Tibial nerve (tissue), 4 donors: Measurements from ENCODE around the gene WDR48. TPM values are rescaled to one million over a fixed set of nuclear protein-coding genes. Genes with fewer than 3 reads are reported as not detected.

Experiments used
- DNase-seq, 2 donors: peaks; one replicate each; pipeline ENCODE4 v3.0.0-alpha.2; 2019; ENCODE audit warnings: low spot score in 2 of 2
- H3K27ac ChIP-seq, 4 donors: fragments of 200-600 bp; sonication (generic) in 3 of 4; one replicate each; pipeline ENCODE4 v1.5.1; 2017 to 2019; ENCODE audit warnings: mild to moderate bottlenecking in 1 of 4
- H3K27me3 ChIP-seq, 2 donors: fragments of 200-600 bp; sonication (generic) in 1 of 2; one replicate each; pipeline versions ENCODE4 v1.5.1 to v1.6.0; 2017 to 2019
- H3K36me3 ChIP-seq, 3 donors: fragments of 200-600 bp; sonication (generic); one replicate each; pipeline ENCODE4 v1.5.1; 2018 to 2019
- H3K4me1 ChIP-seq, 4 donors: fragments of 200-600 bp; sonication (generic) in 3 of 4; one replicate each; pipeline ENCODE4 v1.5.1; 2017 to 2019
- H3K4me3 ChIP-seq, 4 donors: fragments of 200-600 bp; sonication (generic) in 3 of 4; one replicate each; pipeline ENCODE4 v1.5.1; 2017 to 2019; ENCODE audit warnings: mild to moderate bottlenecking in 1 of 4, moderate library complexity in 1 of 4
- H3K9me3 ChIP-seq, 4 donors: fragments of 200-600 bp; sonication (generic) in 3 of 4; one replicate each; pipeline ENCODE4 v1.5.1; 2017 to 2019
- EP300 ChIP-seq, 2 donors: sonication (generic); formaldehyde crosslinking; IDR thresholded peaks; one replicate each; pipeline ENCODE4 v1.6.1; 2017; ENCODE audit warnings: antibody characterized with exemption in 2 of 2, mild to moderate bottlenecking in 1 of 2
- POLR2A ChIP-seq, 2 donors: fragments of 450-650 bp; IDR thresholded peaks; one replicate each; pipeline ENCODE4 v1.6.1; 2017; ENCODE audit warnings: antibody characterized with exemption in 2 of 2, mild to moderate bottlenecking in 2 of 2, moderate library complexity in 2 of 2
- WGBS, 2 donors: methylation state at CpG; one replicate each; pipeline ENCODE4 v1.1.5; 2018; 5-methylcytosine and 5-hydroxymethylcytosine counted together
- total RNA-seq, 4 donors: library from RNA; depleted of rRNA; stranded (reverse); fragments of >200 nt; gene quantifications; one replicate each; pipeline ENCODE4 v1.1.0, GENCODE V29; 2016
- TF ChIP-seq, protein P1 (sequence below), 5 experiments: fragments of 200-600 bp in 3 of 5; fragments of 450-650 bp in 2 of 5; sonication (generic) in 3 of 5; IDR thresholded peaks; one replicate each; pipeline ENCODE4 v1.5.1; 2016 to 2019; ENCODE audit warnings: antibody characterized with exemption in 5 of 5, mild to moderate bottlenecking in 3 of 5, moderate library complexity in 2 of 5

The WDR48 gene
- total RNA-seq, 4 donors from 2014 or later: 25.2 to 42.6 (median 36.5) TPM

DNA sequence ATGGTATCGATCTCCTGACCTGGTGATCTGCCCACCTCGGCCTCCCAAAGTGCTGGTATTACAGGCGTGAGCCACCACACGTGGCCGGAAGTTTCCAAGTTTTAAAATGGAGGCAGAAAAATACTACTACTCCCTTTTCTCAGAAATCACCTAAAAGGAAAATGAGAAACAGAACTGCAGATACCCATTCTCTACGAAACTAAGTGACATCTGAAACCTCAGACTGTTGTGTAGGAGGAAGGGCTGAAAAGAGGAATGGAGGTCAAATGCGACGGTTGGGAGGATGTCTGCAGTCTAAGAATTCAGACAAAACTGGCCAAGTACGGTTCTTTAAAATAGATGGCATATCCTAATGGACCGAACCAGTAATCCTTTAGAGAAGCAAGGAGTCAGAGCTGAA, 24.1 kb downstream of the WDR48 start:
- no peaks in the 10 kb centered on the region for H3K4me1 ChIP-seq
- no peak for DNase-seq
- no peak overlapping the region for H3K27ac ChIP-seq
- H3K36me3 ChIP-seq: peaks cover 2 to 96% (median 15%) of the 10 kb centered on the region in 3 donors
- 94 to 95% methylated on average over 10 of the region's 10 CpGs for WGBS, 2 donors
- TF ChIP-seq POLR2A (IDR thresholded peaks at IDR 0.05): no peak
- no peak for TF ChIP-seq EP300 (IDR thresholded peaks at IDR 0.05)
- TF ChIP-seq, protein P1, sequence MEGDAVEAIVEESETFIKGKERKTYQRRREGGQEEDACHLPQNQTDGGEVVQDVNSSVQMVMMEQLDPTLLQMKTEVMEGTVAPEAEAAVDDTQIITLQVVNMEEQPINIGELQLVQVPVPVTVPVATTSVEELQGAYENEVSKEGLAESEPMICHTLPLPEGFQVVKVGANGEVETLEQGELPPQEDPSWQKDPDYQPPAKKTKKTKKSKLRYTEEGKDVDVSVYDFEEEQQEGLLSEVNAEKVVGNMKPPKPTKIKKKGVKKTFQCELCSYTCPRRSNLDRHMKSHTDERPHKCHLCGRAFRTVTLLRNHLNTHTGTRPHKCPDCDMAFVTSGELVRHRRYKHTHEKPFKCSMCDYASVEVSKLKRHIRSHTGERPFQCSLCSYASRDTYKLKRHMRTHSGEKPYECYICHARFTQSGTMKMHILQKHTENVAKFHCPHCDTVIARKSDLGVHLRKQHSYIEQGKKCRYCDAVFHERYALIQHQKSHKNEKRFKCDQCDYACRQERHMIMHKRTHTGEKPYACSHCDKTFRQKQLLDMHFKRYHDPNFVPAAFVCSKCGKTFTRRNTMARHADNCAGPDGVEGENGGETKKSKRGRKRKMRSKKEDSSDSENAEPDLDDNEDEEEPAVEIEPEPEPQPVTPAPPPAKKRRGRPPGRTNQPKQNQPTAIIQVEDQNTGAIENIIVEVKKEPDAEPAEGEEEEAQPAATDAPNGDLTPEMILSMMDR (IDR thresholded peaks at IDR 0.05): no peak
- no peak overlapping the region for H3K4me3 ChIP-seq
- H3K9me3 ChIP-seq: no peaks in the 10 kb centered on the region
- H3K27me3 ChIP-seq: no peaks in the 10 kb centered on the region

DNA sequence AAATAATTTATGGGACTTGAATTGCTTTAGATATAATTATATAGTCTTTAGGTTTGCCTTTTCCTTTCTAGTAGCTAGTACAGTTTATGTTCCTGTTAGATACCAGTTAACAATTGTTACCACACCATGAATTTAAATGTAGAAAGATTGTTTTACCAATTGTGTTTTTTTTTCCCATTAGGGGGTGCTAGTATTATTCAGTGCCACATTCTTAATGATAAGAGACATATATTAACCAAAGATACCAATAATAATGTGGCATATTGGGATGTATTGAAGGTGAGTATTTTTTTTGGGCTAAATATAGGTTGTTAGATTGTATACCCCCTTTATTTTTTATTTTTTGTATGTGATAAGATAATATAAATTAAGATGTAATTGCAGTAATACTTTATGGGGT, 27.7 kb downstream of the WDR48 start:
- Histone ChIP-seq H3K9me3 (no peaks in the 10 kb centered on the region), H3K36me3 (peaks cover 2 to 88% (median 15%) of the 10 kb centered on the region in 3 donors), H3K27ac (no peak overlapping the region), H3K4me1 (no peaks in the 10 kb centered on the region), H3K27me3 (no peaks in the 10 kb centered on the region), H3K4me3 (no peak overlapping the region)
- no peak for DNase-seq
- no peak for TF ChIP-seq EP300 (IDR thresholded peaks at IDR 0.05)
- no peak for TF ChIP-seq POLR2A (IDR thresholded peaks at IDR 0.05)
- TF ChIP-seq, protein P1 (IDR thresholded peaks at IDR 0.05): no peak

DNA sequence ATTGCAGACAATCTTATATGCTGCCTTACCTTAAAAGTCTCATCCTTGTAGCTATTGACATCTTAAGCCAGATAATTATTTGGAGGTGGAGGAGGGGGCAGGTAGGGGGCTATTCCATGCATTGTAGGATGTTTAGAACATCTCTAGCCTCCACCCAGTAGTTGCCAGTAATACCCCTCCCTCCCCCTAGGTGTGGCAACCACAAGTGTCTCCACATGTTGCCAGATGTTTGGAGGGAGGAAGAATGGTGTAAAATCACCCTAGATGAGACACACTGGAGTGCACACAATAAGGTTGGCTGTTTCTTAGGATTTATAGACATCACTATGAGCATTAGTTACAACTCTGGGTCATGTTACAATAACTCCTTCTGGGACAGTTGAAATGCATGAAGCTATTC, 28.2 kb downstream of the WDR48 start:
- Histone ChIP-seq H3K27ac (no peak overlapping the region), H3K4me1 (no peaks in the 10 kb centered on the region), H3K4me3 (no peak overlapping the region), H3K9me3 (no peaks in the 10 kb centered on the region), H3K27me3 (no peaks in the 10 kb centered on the region), H3K36me3 (peaks cover 2 to 88% (median 15%) of the 10 kb centered on the region in 3 donors)
- no peak for DNase-seq
- TF ChIP-seq, protein P1 (IDR thresholded peaks at IDR 0.05): no peak
- TF ChIP-seq EP300 (IDR thresholded peaks at IDR 0.05): no peak
- no peak for TF ChIP-seq POLR2A (IDR thresholded peaks at IDR 0.05)

DNA sequence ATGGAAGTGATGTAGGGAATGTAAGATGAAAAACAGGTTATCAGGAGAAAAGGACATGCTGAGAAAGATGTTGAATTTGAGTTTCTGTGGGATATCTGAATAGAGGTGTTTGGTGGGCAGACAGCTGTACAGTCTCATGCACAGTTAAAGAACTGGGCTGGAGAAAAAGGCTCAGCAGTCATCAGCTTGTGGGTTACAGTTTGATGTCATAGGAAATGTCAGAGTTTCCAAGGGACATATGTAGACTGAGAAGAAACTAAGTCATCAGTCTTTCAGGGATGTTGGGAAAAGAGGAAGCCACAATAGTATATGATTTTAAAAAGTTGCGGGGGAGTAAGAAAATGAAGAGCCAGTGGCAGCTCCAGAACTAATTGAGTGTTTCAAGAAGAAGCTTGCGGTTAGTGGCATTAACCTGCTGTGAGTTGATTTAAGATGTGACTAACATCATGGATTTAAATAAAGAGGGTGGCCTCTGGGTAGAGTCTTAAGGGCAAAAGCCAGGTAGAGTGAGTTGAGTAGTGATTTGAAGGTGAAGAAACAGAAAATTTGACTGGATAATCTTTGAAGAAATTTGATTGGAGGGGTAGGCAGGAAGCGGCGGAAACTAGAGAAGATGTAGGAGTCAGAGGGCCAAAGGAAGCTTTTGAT, 31.0 kb downstream of the WDR48 start:
- H3K27me3 ChIP-seq: no peaks in the 10 kb centered on the region
- H3K4me1 ChIP-seq: no peaks in the 10 kb centered on the region
- H3K9me3 ChIP-seq: no peaks in the 10 kb centered on the region
- no peak overlapping the region for H3K4me3 ChIP-seq
- H3K27ac ChIP-seq: no peak overlapping the region
- 93 to 94% methylated on average over 4 of the region's 4 CpGs for WGBS, 2 donors
- TF ChIP-seq POLR2A (IDR thresholded peaks at IDR 0.05): no peak
- no peak for TF ChIP-seq EP300 (IDR thresholded peaks at IDR 0.05)
- TF ChIP-seq, protein P1 (IDR thresholded peaks at IDR 0.05): no peak
- DNase-seq: no peak
- H3K36me3 ChIP-seq: peaks cover 0 to 88% (median 0%) of the 10 kb centered on the region in 3 donors

DNA sequence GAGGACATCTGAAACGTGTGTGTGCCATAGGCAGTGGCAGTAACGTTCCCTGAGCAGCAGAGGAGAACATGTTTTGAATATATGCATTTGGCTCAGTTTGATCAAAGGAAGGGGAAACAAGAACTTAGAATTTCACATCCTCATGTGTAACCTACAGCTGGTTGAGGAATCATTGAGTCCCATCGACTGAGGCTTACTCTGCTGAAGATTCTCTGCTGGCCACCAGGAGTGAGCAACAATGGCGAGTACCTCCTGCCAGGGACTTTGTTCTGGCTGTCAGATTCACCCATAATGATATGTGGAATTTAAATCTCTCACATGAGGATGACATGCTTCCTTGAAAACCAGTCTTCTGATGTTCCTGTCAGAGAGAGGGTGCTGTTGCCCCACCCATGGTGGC, 34.3 kb downstream of the WDR48 start:
- Histone ChIP-seq H3K27ac (no peak overlapping the region), H3K27me3 (no peaks in the 10 kb centered on the region), H3K36me3 (peaks cover 0 to 93% (median 7%) of the 10 kb centered on the region in 3 donors), H3K4me1 (no peaks in the 10 kb centered on the region), H3K9me3 (no peaks in the 10 kb centered on the region), H3K4me3 (no peak overlapping the region)
- TF ChIP-seq, protein P1 (IDR thresholded peaks at IDR 0.05): no peak
- TF ChIP-seq EP300 (IDR thresholded peaks at IDR 0.05): no peak
- TF ChIP-seq POLR2A (IDR thresholded peaks at IDR 0.05): no peak
- DNase-seq: no peak
- WGBS, 2 donors: 82 to 85% methylated on average over 4 of the region's 4 CpGs
